Choroid plexus epithelial cell (primary cell): Measurements from ENCODE around the gene SETD5.
"Not testable (repeated sequence)": the region's sequence is repeated elsewhere in the genome, so short reads cannot be mapped to it uniquely, and the experiment has no call there.

Source experiments
- DNase-seq: peaks from one replicate; pipeline ENCODE4 v3.0.0-alpha.2; 2010; ENCODE audit warnings: low read depth
- H3K4me3 ChIP-seq: 2 replicates; pipeline ENCODE4 v1.5.1; 2011; ENCODE audit warnings: low read depth, mild to moderate bottlenecking, control low read depth, low read length, moderate library complexity
- TF ChIP-seq, protein P1 (sequence below): conservative IDR thresholded peaks from 2 replicates; pipeline ENCODE4 v1.5.1; 2011; ENCODE audit warnings: low read depth, mild to moderate bottlenecking, control low read depth, inconsistent platforms, low read length, moderate library complexity

Gene SETD5

DNA sequence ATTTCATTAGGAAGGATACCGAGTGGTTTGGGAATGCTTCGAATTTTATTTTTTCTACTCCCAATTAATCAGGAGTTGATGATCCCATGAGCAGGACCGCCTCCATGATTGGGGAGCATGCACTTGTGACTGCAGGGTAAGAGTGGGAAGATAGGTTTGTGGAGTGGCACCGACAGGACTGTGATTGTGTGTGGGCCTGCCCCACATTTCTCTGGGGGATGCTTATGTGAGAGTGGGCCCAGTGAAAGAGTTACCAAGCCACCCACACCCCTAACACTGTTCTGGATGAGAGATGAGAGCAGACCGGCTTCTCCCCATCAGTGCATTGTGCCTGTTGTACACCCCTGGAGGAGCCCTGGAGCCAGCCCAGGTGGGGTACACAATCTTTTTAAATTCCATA lies 79.5 kb downstream of the SETD5 start:
- H3K4me3 ChIP-seq = no peak overlapping the region
- TF ChIP-seq, protein P1, sequence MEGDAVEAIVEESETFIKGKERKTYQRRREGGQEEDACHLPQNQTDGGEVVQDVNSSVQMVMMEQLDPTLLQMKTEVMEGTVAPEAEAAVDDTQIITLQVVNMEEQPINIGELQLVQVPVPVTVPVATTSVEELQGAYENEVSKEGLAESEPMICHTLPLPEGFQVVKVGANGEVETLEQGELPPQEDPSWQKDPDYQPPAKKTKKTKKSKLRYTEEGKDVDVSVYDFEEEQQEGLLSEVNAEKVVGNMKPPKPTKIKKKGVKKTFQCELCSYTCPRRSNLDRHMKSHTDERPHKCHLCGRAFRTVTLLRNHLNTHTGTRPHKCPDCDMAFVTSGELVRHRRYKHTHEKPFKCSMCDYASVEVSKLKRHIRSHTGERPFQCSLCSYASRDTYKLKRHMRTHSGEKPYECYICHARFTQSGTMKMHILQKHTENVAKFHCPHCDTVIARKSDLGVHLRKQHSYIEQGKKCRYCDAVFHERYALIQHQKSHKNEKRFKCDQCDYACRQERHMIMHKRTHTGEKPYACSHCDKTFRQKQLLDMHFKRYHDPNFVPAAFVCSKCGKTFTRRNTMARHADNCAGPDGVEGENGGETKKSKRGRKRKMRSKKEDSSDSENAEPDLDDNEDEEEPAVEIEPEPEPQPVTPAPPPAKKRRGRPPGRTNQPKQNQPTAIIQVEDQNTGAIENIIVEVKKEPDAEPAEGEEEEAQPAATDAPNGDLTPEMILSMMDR = no peak
- no peak for DNase-seq

DNA sequence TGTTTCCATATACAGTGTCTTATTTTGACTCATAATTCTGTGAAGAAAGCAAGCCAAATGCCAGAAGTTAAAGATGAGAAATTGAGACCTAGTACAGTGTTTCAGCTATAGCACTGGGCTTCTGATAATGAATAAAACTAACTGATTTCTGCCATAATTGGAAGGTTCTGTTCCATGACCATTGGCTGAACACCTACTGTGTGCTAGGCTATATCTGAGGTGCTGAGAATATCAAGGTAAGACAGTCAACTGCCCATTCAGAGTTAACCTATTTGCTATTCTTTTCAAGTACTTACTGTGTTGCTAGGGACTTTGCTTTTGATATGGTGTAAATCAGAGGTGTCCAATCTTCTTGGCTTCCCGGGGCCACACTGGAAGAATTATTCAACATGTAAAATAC lies 82.8 kb downstream of the SETD5 start:
- TF ChIP-seq, protein P1 = no peak
- no peak overlapping the region for H3K4me3 ChIP-seq
- DNase-seq = no peak

DNA sequence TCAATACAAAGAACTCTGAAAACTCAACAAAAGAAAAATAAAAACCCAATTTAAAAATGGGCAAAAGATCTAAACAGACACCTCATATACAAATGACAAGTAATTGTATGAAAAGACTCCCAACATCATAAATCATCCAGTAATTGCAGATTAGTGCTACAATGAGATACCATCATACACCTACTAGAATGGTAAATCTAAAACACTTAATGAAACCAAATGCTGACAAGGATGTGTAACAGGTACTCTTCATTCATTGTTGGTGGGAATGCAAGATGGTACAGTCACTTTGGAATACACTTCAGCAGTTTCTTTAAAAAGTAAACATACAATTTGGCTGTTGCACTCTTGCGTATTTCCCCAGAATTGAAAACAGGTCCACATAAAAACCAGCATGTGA lies 87.8 kb downstream of the SETD5 start:
- DNase-seq = no peak
- H3K4me3 ChIP-seq = no peak overlapping the region
- TF ChIP-seq, protein P1 = no peak

DNA sequence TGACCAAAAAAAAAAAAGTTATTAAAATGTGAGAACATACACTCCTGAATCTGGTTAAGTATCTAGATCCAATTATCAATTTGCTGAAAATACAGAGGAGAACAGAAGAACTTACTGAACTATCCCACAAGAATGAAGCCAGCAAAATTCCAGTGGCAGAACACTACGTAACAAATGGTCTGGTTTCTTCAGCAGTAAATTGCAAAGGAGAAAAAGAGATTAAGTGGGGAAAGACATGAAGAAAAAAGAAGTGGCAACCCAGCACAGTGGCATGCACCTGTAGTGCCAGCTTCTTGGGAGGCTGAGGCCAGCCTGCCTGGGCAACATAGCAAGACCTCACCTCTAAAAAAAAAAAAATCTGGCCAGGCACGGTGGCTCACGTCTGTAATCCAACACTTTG lies 94.1 kb downstream of the SETD5 start:
- H3K4me3 ChIP-seq = no peak overlapping the region
- TF ChIP-seq, protein P1 = no peak
- DNase-seq = no peak

DNA sequence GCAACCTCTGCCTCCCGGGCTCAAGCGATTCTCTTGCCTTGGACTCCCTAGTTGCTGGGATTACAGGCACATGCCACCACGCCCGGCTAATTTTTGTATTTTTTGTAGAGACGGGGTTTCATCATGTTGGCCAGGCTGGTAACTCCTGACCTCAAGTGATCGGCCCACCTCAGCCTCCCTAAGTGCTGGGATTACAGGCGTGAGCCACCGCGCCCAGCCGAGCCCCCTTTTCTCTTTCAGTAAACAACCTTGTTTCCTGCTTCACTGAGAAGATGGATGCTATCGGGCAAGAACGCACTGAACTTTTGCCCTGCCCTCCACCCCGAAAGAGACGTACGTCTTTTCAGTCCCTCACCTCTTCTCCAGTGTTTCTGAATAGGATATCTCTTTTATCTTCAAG lies 96.6 kb downstream of the SETD5 start:
- H3K4me3 ChIP-seq, DNase-seq: not testable (repeated sequence)

DNA sequence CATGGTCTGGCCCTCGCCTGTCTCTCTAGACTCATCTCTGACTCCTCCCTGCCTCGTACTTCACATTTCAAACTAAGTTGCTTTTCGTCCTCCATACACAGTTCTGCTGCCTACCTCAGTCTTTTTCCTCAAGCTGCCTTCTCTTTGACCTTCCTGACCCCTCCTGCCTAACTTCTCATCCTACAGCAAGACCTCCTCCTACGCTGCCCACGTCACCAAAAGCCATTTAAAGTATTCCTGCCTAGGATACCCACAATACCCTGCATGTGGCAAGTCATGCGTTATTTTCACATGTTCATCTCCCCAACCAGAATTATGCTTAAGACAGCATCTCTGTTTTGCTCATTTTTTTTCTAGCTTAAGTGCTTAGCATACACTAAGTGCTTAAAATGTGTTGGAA lies 99.5 kb downstream of the SETD5 start:
- no peak for DNase-seq
- TF ChIP-seq, protein P1 = no peak
- H3K4me3 ChIP-seq = no peak overlapping the region

DNA sequence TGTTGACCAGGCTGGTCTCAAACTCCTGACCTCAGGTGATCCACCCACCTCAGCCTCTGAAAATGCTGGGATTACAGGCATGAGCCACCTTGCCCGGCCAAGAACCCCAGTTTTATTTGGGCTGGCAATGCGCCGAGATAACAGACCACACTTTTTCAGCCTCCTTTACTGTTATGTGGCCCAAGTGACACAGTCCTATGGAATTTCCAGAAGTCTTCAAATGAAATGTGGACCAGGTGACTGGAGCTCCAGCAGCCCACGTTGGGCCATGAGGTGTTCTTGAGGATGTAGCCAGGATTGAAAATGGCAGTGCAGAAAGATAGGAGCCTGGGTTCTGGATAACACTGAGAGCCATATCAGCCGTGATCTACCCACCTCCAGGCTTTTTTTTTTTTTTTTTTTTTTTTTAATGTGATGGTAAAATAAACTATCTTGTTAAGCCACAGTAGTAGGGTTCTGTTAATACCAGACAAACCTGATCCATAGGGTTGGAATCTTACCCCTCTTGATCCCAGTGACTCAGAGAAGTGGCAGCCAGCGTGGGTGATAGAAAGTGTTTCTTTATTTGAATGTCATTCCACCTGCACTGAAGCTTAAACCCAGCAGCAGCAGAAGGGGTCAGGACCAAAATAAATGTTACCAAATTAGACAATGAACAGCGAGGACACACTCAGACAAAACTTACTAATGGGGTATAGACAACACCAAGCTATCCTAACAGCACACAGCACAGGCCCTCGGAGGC lies 100.6 kb downstream of the SETD5 start:
- H3K4me3 ChIP-seq = no peak overlapping the region
- no peak for DNase-seq
- TF ChIP-seq, protein P1 = no peak
